Activated T-helper 9 cell treated with anti-CD3 and anti-CD28 coated beads, Interleukin-2, amount 50 U/mL, for 16 hours (primary cell): ENCODE data around the gene DGKB.

ENCODE experiments used
- DNase-seq: peaks from one replicate; pipeline ENCODE4 v3.0.0-alpha.2; 2020; ENCODE audit warnings: low read depth

DGKB gene

DNA sequence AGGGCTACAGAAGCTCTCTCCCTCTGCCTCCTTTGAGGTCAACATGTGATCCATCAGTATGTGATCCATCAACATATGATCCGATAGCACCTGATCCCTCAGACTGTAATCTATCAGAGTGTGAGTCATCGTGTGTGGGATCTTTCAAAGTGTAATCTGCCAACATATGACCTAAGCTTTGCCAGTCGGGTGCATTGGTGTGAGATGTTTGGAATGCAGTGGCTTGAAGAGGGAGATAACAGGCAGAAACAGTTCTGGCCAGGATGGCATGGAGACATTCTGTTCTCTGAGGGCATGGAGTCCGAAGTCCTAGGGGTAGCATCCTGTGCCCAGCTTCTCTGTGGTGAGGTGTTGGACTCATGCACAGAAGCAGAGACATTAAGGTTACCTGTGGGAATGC, 695.4 kb downstream of the DGKB start:
- DNase-seq = no peak

DNA sequence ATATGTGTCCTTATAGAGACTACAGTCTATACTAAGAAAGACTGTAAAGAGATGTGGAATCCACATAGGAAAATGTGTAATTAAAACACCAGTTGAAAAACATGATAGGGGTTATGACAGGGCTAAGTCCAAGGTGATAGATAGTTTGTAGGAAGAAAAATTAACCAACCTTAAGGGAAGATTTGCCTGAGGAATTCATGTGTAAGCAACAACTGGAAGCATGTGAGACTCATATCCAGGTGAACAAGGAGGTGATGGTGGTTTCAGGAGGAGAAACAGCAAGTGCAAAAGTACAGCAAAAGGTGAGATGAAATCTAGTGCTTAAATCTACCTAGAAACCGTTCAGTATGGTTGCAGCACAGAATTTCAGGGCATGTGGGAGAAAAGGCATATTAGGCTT, 696.4 kb downstream of the DGKB start:
- DNase-seq = no peak

DNA sequence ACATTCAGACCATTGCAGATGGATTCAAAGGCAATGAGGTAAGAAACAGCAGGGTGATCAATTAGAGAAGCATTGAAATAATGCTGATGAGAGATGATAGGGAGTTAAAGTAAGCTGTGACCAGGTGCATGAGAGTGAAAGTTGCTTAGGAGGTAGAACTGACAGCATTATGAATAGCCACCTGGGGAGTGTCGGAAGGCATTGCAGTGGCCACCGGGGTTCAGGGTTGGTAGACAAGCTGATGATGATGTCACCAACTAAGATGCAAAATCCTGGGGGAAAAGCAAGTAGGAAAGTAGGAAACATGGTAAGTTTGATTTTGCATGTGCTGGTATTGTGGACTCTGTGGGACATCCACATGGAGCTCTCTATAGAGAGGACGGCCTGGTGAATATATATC, 701.2 kb downstream of the DGKB start:
- no peak for DNase-seq

DNA sequence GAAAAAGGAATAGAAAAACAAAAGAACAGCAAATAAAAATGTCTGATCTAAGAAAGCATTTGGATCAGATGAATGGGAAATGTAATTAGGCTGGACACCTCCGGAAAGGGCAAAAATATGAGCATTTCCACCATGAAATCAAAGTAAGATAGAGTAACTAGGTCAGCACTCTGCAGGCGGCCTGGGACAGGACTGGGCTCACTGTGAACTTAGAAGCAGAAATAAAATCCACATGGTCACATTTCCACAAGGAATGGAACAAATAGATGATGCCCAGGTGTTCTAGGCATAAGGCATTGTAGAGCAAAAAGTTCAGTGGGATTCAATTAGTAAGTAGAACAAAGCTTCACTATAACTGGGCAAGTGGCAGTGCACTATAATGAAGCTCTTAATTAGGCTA, 703.2 kb downstream of the DGKB start:
- no peak for DNase-seq

DNA sequence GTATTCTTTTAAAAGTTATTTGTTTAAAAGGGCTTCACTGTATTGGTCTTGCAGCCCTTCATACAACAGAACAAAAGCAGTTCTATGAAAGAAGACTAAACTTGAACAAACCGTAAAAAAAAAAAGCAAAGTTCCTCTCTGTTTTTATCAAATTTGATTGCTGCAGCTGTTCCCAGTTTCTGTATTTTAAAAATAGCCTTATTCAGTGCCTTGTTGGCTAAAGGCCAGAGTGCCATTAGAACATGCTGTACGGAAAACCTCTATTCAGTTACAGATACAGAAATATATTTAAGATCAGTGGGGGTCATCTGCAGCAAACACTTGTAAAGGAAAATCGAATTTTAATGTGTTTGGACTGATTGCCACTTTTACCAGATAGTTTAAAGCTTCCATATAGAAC, 705.3 kb downstream of the DGKB start:
- DNase-seq = no peak

DNA sequence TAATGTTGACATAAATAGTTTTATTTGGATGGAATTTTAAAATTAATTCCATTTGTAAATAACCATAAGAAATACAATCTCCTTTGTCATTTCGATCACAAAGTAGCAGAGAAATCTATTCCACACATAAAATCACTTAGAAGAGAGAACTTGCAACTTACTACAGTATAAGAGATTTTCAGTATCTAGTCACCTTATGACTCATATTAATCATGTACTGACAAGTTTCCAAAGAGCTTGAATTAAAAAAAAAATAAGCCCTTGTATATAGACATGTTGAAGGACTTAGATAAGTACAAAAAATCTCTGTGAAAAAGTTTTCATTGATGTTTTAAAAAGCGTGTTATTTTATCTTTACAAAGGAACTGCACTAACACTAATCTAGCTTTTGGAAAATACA, 706.0 kb downstream of the DGKB start:
- no peak for DNase-seq

DNA sequence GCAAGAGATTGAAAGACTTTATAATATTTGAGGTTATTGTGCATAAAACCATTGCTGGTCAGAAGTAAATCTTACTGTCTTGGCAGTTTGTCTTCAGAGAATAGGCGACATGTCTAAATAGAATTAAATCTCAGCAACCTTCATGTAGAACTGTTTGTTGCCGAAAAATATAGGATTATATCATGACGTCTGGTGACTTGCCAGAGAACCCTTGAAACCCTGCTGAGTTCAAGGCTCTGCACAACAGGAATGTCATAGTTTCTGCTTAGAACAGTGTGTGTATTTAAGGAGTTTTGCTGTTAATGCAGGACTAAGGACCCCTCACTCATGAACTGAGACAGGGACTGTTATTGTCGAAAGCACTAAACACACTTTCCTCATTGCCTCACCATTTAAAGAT, 706.7 kb downstream of the DGKB start:
- DNase-seq = no peak

DNA sequence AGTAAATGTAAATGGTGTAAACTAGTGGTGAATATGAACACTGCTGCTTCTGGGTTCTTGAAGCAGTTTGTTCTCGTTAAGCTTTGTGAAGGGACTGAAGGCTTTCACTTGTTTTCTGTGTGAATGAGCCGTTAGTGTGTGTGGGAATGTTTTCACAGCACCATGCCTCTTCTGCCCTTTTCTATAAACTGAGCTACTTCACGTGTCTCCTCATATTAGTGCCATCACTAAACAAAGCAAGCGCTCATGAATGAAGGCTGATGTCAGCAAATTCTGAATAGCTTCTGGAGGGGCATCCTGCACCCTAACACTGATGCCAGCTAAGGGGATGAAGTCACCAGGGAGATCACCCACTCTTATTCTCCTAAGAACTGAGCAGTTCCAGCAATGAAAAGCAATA, 707.5 kb downstream of the DGKB start:
- DNase-seq = no peak

DNA sequence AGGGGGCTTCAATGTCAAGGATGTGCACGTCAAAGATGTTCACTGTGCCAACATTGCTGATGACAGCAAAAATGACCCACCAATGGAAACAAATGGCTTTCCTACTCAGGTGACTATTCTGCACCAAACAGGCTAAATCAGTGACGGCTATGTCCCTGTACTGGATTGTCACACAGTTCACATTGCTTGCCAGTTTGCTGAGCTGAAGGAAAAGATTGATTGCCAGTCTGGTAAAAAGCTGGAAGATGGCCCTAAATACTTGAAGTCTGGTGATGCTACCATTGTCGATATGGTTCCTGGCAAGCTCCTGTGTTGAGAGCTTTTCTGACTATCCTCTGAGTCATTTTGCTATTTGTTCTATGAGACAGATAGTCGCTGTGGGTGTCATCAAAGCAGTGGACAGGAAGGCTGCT, 710.9 kb downstream of the DGKB start:
- DNase-seq = no peak

DNA sequence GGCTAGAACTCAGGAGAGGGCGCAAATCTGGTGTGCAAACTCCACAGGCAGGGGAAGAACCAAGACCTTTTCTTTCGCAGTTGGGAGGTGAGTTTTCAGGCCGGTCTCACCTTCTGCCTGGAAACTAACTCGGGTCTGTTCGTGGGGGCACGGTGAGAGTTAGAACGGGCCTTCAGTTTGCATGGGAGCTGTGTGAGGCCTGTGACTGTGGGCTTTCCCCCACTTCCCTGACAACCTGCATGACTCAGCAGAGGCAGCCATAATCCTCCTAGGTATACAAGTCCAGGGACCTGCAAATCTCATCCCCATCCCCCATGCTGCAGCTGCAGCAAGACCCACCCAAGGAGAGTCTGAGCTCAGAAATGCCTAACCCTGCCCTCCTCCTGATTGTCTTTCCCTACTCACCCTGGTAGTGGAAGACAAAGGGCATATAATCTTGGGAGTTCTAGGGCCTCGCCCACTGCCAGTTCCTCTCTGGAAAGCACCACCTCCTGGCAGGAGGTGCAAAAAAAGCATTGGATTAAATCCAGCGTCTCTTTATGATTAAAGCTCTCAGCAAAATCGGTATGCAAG, 718.2 kb downstream of the DGKB start:
- no peak for DNase-seq

DNA sequence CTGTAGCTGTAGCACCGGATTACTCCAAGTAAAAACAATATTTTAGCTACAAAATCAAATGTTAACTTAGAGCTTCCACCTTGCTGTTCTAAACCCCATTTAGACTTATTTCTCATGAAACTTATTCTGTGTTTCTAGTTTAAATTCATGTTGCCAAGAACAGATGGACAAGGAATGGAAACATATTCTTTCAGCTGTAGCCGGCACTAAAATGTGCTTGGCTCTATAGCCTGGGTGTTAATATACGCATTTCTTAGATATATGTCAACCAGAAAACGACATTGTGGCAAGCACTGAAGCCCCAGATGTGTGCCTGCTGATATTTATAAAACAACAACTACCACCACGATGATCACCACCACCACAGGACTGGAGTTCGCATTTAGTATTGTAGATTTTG, 722.8 kb downstream of the DGKB start:
- no peak for DNase-seq

DNA sequence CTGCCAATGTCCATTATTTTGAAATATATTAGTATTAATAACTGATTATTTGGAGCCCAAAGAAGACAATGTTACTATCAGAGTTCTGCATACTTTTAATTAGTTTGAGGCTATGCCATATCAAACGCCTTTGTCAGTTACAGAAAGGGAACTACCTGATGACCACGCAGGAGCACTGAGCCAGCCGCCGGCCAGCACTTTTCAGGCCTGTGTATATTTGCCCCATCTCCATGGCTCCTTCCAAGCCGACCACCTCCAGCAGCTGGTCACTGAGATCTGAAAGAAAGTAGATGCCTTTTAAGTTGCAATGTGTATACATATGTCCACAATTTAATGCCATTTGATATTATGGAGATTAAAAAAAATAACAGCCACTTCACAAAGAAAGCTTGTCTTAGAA, 724.7 kb downstream of the DGKB start:
- DNase-seq = no peak

DNA sequence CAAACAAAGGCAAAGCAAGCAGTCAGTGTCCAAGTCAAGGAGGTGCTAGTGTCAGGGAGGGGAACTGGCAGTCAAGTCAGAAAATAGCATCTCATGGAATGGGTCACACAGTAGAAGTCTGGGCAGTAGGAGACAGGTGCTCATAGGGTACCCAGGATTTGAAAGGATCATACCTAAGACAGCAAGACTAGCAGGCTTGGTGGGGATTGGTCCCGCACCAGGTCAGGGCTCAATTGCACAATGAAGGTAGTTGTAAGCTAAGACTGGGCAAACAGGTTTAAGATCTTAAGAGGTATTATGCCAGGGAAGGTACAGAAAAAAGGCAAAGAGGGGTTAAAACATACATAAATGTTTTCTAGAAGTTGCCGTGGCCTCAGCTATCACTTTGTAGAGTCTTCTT, 731.7 kb downstream of the DGKB start:
- no peak for DNase-seq

DNA sequence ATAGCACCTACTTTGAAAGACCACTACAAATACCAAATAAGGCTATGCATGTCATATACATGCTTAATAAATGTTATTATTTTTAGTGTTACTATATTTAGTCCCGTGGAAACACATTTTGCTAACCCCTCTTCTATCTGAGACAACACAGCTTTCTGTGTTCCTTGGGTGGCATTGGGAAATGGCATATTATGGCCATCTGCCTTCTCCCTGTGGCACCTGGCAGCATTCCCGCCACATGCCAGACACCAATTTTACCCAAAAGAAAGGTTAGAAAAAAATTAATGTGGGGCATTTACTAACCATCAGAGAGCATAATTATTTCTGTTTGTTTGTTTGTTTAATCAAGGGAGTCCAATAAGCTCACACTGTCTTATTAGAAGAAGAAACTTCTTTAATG, 744.4 kb downstream of the DGKB start:
- no peak for DNase-seq

DNA sequence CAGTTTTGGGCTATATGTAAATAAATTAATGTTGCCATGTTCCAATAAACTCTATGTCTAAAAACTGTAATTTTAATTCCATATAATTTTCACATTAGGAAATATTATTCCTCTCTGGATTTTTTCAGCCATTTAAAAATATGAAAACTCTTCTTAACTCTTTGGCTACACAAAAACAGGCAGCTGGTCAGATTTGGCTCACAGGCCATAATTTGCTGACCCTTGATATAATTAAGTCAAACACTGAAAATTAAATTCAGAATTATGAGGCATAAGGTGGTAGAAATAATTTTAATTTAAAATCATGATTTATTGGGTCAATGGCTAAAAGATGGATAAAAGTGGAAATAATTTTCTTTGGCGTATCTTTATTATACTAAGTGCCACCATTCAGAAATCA, 746.1 kb downstream of the DGKB start:
- DNase-seq = no peak

DNA sequence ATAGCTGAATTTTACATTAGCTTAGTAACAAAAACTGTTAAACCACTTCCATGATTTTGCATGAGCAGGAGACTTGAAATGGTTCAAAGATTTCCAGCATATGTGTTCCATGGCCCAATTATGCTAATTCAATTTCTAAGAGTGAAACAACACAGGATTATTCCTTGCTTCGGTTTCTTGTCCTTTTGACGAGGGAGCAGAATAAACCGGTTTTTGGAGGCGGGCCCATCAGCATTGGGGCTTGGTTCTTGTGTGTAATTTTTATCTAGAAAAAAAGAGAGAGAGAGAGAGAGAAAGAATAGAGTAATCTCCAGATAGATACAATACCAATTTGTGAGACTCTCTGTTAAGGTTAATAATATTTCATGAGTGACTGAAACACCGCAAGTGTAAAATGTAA, 753.6 kb downstream of the DGKB start:
- DNase-seq = no peak

DNA sequence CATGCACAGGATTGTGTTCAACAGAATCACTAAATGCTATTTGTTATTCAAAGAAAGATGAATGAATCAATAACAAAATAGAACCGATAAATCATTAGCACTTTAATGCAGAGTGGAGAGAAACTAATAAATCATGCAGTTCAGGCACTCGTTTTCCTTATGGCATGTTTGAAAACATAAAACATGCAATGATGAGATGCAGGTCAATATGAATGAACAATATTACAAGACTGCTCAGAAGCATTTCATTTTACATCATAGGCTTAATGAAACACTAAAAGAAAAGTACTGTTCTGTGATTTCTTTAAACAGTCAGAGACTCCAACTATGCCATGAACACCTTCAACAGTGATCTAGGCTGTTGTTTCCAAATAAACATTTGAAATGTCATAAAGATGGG, 755.0 kb downstream of the DGKB start:
- no peak for DNase-seq

DNA sequence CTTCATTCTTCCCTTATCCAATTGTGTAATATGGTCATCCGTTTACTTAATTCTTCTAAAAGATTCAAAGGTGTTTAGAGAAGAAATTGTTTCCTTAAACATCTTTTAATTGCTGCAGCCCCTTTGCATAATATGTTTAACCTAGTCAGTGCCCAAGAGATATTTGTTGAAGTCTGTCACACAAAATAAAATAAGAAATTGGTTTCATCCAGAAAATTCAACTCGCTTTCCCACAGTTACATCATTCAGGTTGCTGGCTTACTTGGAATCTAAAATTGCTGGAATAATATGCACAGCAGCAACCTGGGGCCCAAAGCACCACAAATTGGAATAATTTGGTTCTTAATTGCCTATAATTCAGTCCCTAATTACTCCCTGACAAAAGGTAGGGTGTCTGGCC, 758.0 kb downstream of the DGKB start:
- DNase-seq = no peak

DNA sequence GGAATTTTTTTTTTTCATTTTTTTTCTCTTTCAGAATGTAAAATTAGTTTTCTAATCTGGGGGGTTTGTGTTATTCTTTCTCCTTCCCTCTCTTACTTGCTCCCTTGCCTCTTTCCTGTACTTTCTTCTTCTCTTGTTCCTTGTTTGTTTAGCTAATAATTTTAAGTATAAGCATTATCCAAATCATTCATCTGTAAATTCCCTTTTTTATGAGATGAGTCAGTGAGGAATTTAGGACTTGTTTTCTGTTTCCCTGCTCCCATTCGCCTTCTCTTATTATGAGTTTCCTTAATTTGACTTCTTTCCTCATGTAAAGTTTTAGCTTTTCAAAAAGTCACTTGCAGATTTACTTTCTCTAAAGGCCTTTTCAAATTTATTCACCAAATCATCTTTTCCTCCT, 758.4 kb downstream of the DGKB start:
- DNase-seq = no peak

DNA sequence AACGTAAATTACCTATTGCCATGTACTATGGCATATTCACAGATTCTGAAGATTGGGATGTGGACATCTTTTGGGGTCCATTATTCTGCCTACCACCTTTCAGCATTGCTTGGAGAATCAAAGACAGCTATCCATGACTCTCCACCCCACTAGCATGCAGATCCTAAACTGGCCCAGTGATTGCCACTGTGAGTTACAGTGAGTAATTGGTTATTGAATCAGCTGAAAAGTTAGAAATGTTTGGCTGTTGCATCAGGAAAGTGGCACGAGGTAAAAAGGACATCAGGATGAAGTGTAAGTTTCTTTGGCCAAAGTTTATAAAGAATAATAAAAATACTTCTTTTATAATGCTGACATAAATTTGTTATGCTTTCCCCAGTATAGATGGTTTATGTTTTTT, 764.9 kb downstream of the DGKB start:
- no peak for DNase-seq

DNA sequence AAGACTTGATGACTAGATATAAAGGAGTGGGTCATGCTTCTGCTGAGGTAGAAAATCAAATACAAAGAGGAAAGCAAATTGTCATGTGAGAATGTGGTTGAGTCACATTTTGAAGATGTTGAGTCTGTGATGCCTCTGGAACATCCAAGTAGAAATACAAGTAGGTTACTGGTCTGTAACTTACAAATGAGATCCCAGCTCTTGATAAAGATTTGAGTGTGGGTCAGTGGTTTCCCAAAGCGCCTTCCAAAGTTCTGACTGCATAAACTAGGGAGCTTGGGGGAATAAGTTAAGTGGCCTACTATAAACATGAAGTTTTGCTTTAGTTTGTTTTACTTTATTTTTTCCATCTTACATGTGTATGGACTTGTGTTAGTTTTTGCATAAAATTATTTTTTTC, 768.8 kb downstream of the DGKB start:
- no peak for DNase-seq

DNA sequence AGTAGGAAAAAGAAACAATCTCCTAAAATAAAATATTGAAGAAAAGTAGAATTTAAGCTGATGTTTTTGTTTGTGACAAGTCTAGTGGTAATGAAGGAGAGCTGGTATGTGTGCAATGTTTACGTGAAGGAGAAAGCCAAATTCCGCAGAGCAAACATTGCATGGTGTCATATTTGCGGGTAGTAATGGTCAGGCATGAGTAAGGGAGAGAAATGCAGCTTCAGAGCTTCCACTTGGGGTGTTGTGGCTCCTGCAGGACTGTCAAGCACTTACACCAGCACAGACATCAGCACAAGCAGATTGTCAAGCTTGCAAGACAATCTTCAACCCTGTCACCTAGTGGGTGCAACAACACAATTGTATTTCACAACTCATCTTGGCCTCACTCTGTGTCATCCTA, 776.6 kb downstream of the DGKB start:
- DNase-seq = no peak

DNA sequence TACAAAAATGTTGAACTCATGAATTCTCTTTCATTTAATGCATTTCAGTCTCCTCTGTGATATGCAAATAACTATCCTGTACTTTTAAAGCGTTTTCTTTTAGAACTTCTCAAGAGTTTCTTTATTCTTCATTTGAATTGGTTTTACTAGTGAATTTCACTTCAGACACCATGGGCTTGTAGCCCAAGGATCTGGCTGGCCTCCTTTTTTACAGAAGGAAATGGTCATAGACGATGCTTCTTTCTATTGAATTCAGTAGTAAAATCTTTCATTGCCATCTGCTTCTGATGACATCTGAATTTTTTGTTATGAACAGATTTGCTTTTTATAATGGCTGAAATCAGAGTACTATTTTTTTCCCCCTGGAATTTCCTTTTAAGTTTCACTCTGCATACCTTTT, 777.8 kb downstream of the DGKB start:
- no peak for DNase-seq

DNA sequence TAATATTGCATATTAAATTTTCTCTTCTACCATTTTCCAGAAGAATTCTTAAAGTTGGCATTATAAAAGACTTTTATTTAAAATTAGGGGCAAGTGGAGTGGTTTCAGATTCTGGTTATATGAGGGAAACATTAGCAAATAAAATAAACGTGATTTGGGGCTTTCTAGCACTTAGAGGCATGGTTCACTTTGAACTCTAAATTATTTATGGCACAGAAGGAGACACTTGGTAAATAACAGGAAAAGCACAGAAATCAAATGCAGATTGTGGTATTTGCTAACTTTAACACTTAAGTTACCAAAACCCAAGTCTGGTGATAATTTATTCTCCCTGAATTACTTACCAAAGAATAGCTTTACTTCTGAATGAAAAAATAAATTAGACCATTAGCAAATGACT, 778.6 kb downstream of the DGKB start:
- DNase-seq = no peak

DNA sequence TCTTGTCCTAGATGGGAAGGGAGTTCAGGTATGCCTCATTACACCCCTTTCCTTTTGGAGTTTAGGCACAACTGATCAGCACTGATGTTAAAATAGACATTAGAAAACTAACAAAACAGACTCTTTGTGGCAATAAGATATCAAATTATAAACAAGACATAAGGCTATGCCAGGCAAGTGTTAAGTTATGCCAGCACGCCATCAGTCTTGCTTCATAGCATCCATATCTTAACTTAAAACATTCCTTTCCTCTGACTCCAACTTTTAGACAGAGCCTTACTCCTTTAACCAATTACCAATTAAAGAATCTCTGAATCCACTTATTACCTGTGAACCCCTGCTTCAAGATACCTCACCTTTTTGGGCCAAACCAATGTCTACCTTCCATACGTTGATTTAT, 786.9 kb downstream of the DGKB start:
- no peak for DNase-seq
